GM21528 (cell line): ENCODE data around the gene DRG2.

Experiments used
- ATAC-seq: cut with Tn5 transposase; IDR thresholded peaks from one replicate; pipeline ENCODE4 v1.9.1; 2021; ENCODE audit warnings: mild to moderate bottlenecking, moderate library complexity; ENCODE audit not compliant: unreplicated experiment, low FRiP score

Gene DRG2

DNA sequence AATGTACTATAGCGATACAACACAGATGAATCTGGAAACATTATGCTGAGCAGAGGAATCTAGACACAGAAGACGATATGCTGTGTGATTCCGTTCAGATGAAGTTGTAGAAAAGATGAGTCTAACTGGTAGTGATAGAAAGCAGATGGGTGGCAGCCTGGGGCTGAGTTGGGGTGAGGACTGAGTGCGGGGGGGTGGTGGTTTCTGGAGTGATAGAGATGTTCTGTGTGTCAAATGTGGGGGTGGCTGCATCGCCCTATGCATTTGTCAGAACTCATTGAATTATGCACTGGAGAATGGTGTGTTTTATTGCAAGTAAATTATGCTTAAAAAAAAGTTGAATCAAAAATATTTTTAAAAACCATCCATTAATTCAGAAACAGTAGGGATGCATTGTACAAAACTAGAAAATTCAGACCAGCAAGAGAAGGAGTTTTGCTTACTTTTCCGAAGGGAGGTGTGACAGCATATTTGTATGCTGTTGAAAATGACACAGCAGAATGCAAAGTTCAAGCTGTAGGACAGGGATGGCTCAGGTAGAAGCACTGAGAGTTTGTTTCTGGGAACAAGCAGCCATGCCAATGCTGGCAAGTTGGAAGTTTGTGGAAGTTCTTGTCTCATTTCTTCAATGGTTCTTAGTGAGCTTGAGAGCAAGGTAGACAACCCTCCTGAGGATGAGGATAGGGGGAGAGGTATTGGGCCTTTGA, 13.0 kb upstream of the DRG2 start:
- no peak for ATAC-seq

DNA sequence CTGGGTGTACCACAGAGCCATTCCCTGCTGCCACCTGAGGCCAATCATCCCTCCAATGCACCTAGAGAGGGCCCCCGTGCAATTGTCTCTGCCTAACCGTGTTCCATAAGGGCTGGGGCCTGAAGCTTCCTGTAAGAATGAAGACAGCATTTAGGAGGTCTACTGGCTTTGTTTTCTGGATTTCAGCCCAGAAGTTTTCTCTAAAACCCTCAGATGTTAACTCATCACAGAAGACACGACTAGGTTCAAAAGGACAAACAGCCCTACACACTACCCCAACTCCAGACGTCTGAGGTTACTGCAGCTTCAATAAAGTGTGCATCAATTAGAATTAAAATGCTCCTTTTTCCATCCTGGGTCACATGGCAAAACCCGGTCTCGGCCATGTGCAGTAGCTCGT, 10.8 kb upstream of the DRG2 start:
- ATAC-seq = no peak

DNA sequence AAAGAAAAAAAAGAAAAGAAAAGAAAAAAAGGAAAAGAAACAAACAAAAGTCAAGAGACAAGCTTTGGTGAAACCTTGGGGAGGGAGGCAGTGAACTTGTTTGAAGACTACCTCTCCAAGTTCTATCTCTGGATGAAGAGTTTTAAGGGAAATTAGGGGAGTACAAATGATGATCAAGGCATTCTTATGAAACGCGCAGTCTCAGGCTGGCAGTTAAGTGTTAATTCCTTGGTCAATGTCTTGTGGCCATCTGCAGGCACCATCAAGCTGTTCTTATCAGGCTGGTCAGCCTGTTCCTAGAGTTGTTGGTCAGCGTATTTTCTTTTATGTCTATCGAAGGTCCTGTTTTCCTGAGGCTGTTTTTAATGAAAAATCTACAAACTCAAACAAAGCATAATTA, 8.2 kb upstream of the DRG2 start:
- ATAC-seq = no peak

DNA sequence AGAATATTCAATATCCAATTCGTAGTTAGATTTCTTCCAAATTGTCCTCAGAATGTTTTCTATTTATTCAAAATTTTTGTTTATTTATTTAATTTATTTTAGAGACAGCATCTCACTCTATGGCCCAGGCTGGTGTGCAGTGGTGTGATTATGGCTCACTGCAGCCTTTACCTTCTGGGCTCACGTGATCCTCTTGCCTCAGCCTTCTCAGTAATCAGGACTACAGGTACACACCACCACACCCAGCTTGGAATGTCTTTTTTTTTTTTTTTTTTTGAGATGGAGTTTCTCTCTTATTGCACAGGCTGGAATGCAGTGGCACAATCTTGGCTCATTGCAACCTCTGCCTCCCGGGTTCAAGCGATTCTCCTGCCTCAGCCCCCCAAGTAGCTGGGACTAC, 3.5 kb upstream of the DRG2 start:
- ATAC-seq = no peak

DNA sequence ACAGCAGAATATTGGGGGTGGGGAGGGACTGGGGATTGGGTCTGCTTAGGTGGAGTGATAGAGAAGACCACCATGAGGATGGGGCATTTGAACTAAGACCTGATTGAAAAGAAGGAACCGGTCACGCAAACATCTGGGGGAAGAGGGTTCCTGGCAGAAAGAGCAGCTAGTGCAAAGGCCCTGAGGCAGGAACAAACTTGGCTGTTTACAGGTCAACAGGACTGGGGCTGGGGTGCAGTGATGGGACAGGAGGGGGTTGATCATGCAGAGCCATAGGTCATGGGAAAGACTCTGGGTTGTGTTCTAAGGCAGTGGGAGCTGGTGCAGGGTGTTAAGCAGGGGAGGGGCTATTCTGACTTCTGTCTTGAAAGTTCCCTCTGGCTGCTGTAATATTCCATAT, 1.9 kb downstream of the DRG2 start:
- no peak for ATAC-seq

DNA sequence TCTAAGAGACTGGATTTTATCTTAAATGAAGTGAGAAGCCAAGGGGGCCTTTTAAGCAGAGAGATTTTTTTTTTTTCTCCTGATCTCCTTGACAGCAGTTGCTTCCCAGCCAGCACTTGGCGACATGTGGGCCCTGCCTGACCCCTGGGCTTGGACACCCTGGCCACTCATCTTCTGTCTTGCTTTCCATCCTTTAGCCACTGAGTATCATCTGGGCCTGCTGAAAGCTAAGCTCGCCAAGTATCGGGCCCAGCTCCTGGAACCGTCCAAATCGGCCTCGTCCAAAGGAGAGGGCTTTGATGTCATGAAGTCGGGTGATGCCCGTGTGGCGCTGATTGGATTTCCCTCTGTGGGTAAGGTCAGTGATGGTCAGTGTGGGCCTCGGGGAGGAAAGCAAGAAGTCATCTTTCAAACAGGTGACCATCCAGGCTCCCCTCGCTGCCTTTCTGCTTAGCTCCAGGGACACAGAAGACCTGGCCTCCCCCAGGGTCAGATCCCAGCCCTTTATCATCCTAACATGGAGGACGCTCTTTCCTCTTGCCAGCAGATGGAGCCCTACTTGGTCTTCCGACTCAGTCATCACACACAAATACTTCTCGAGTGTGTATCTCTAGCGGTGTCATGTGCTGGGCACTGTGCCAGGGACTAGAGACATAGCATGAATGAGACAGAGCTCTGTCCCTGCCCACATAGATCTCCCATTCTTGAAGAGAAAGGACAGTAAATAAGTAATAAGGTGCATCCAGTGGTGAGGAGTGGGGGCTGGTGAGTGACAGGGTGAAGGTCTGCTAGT, 6.1 kb downstream of the DRG2 start:
- no peak for ATAC-seq

DNA sequence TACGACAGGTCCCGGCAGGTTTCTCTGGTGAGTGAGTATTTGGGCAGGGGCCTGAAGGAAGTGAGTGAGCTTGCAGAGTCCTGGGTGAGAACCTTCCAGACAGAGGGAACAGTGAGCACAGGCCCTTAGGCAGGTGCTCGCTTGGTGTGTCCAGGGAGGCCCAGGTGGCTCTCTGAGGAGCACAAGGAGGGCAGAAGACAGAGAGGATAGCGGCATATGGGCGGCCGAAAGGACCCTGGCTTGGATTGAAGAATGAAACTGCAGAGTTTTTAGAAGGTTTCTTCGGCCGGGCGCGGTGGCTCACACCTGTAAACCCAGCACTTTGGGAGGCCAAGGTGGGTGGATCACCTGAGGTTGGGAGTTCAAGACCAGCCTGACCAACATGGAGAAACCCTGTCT, 6.7 kb downstream of the DRG2 start:
- no peak for ATAC-seq

DNA sequence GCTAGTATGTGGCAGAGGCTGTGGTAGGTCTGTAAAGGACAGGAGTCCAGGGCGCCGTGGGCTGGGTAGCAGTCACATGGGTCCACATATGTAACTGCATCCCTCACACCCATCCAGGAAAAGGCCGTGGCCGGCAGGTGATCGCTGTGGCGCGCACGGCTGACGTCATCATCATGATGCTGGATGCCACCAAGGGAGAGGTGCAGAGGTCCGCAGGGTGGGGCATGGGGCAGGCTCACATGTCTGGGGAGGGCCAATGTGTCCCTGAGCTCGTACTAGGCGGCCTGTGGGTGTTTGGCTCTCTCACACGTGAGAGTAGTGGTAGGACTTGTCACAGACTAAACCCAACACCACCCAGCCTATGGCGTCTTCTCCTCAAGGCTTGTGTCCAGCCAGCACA, 11.8 kb downstream of the DRG2 start:
- no peak for ATAC-seq

DNA sequence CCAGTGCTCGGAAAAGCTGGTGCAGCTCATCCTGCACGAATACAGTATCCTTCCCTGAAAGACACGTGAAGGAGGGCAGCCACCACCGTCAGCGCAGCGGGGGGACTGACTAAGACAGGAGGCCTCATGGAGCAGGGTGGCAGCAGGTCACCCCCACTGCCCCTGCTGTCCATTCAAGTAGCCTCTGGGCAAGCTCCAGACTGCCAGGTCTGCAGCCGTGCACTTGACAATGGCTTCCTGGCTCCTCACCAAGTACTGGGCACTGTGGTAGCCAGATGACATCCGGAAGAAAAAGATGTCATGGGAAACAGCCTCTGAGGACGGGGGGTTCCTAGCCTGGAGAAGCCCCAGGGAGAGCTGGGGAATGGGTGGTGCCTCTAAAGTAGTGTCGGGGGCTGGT, 12.9 kb downstream of the DRG2 start:
- no peak for ATAC-seq

DNA sequence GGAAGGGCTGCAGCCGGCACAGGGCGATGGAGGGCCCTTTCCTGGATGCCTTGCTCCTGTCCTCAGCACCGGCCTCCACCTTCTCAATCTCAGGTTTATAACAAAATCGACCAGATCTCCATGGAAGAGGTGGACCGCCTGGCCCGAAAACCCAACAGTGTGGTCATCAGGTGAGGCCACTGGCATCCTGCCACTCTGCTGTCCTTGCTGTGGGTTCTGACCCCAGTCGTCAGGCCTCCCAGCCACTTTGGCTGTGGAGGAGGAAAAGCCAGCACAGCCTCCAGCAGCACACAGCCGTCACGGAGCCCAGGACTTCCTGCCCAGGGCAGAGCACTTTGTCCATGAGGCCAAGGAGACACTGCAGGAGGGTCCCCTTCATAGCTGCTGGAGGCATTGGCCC, 14.1 kb downstream of the DRG2 start:
- no peak for ATAC-seq

DNA sequence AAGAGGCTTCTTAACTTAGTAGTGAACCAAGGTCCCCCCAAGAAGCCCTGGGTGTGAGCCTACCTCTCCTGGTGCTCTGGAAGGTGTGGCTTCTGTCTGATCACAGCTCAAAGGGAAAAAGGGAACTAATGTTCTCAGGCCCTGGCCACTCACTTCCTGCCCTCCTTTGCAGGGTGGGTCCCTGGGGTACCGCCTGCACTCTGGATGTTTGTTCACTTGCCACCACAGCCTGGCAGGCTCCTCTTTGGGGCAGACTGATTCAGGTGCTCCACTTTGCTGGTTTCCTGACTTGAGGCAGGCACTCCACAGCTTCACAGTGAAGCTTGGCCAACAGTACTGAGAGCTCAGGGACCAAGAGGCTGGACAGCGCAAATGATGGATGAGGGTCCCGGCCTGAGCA, 14.9 kb downstream of the DRG2 start:
- no peak for ATAC-seq

DNA sequence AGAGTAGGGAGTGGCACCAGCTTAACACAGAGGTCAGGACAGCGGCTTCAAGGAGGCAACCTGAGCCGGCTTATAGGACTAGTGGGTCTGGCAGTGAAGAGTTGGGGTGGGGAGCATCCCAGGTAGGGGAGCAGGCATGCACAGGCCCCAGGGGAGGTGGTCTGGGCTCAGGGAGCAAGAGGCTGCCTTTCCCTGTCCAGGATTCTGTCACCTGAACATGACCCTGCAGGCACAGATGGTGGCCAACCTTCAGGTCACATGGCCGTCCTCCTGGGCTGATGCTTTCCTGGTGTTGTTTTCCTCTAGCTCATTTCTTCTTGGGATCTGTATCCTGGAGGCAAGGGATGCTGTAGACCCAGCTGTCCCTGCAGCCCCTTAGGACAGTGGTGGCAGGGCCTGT, 17.3 kb downstream of the DRG2 start:
- no peak for ATAC-seq

DNA sequence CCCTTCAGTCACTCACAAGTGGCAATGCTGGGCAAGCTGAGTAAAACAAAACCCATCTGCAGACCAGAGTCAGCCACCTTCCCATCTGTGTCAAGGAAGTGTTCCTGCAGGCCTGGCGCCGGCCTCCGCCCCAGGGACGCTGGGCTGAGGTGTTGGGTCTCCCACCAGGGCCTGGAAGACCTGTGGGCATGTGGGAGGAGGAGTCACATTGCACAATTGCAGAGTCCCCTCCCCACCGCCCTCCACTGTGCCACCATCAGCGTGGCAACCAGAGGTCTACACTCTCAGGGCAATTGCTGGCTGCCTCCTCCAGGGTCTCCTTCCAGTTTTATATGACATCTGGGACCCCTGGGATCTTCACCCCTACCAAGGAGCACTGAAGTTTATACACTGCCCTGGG, 17.8 kb downstream of the DRG2 start:
- ATAC-seq = no peak

DNA sequence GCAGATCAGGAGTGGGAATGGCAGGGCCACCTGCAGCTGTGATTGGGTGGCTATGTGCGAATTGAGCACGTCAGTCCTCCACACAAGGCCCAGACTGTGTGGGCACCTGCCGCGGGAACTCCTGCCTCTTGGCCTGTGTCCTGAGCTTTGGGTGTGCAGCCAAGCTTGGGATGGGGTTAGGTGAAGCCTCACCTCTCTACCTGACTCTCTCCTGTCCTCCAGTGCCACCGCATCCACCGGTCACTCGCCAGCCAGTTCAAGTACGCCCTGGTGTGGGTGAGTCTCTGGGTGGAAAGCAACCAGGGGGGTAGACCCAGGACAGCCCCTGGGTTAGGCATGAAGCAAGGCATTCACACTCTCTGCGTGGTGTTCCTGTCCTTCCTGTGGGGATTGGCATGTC, 18.5 kb downstream of the DRG2 start:
- ATAC-seq = no peak

DNA sequence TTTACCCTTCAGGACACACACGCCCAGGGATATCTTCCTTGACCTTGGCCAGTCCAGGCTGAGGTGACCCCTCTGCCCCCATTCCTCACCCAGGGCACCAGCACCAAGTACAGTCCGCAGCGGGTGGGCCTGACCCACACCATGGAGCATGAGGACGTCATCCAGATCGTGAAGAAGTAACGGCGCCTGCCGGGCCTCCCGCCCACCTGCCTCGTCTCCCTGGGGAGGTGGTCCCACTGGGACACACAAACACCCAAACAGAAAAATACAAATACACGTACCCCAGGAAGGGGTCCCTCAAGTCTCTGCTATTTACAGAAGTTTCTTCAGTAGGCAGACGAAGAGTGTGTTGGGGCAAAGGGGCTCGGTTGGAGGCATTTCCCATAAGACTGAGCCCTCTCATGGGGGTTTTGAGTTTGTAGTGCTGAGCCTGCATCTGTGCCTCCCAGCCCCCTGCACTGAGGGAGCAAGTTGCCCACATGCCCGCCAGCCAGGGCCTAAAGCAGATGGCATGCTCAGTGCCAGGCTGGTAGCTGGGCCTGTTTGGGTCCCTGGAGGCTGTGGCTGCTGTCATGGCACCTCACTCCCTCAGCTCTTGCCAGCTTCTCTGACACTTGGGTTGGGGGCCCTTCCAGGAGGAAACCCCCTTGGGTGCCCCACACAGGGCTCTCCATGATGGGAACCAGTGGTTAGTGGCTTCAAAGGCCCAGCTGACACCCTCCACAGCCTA, 19.5 kb downstream of the DRG2 start:
- no peak for ATAC-seq

DNA sequence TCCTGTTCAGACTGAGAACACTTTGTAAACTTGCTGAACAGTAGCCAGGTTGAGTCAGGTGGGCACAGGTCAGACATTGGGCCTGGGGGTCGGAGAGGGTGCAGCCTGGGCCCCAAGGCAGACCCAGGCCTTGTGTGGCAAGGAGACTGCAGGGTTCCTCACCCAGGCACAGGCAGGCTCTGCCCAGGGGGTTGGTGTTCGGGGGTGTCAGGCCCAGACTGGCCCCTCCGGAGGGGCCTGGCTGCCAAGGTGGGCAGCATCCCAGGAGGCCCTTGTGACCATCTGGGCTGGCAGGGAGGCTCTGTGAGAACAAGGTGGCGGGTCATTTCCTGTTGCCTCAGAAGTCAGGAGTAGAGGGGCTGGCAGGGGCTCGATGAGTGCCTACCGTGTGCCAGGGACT, 20.2 kb downstream of the DRG2 start:
- no peak for ATAC-seq

DNA sequence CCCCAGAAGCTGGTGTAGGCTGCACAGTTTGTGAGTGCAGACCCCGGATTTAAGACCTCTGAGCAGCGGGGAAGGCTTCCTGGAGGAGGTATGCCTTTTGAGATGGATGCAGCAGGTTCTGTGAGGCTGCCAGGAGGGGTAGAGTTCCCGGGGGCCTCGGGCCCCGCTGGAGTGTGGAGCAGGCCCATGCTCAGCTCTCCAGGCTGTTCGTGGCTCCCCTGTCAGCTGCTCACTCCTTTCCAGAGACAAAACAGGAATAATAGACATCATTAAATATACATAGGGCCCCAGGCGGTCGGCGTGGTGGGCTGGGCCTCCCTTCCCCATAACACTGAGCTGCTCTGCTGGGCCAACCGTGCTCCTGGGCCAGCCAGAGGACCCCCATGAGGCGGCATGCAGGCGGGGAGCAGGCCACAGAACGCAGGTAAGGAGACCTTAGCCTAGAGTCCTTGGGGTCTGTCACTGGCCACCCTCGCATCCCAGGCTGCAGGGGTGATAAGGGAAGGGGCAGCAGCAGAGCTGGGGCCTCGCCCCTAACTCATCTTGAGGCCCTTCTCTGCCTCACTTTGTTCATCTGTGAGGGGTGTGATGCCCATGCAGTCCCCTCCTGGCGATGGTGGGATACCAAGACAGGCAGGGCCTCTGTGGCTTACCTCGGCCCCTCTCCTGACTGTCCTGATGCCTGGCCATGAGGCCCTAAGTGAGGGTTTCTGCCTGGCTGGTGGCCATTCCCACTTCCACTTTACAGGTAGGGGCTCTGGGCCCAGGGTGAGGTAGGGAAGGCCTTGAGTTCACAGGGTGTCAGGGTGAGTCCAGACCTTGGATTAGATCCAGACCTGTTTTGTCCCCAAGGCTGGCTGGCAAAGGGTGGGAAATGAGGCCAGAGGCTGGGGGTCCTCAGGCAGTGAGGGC, 20.9 kb downstream of the DRG2 start, which contains the start of gene MYO15A:
Gene MYO15A (plus strand): TSS at position 356 of the 912 bp plus-strand sequence. CDS start 10,045 bp downstream, outside the sequence.
- no peak for ATAC-seq

DNA sequence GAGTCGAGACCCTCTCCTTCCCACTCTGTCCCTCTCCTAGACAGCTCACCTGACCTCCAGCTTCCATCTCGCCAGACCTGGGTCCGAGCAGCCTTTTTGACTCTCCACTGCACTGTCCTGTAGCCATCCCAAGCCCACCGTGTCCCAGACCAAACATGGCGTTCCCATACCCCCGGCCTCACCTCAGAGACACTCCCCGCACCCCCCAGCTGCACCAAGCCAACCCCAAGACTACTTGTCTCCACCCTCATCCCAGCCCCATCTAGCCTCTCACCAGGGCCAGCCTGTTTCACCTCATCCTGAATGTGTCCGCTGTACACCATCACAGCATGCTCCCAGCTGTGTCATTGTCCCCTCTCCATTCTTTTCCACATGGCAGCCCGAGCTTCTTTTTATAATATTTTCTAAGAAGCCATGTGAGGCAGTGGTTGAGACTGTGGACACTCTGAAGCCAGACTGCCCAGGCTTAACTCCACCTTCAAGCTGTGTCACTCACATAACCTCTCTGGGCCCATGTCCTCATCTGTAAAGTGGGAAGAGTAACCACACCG, 22.3 kb downstream of the DRG2 start:
- ATAC-seq = no peak

DNA sequence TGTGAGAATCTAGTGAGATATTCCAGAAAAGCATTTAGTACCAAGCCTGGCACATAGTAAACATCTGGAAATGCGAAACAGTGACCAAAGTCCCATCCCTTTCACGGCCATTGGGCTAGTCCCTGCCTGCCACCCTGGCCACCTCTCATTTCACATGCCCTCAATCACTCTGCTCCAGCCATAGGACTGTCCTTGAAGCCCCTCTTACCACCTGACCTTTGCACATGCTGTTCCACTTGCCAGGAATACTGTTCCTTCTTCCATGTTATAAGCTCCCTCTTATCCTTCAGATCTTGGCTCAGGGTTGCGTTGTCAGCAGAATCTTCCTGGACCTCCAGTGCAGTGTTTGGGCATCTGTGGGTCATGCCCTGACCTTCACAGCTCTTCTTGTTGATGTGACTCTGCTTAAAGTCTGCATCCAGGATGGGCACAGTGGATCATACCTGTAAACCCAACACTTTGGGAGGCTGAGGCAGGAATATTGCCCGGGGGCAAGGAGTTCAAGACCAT, 22.9 kb downstream of the DRG2 start:
- ATAC-seq = no peak
